Upper lobe of right lung (tissue), 1 donor: ENCODE results near the gene KCNG4. TPM values are rescaled to one million over a fixed set of nuclear protein-coding genes. Genes with fewer than 3 reads are reported as not detected.
"Not testable (repeated sequence)": the region's sequence is repeated elsewhere in the genome, so short reads cannot be mapped to it uniquely, and the experiment has no call there.

Experiments
- ATAC-seq: fragments of 200-7000 bp; cut with Tn5 transposase; one replicate; pipeline ENCODE4 v1.9.1; 2020; ENCODE audit warnings: mild to moderate bottlenecking, moderate library complexity
- DNase-seq: peaks from one replicate; pipeline ENCODE4 v3.0.0-alpha.2; 2020
- H3K27ac ChIP-seq: fragments of 200-600 bp; one replicate; pipeline ENCODE4 v1.8.0; 2022
- H3K27me3 ChIP-seq: fragments of 200-600 bp; one replicate; pipeline ENCODE4 v1.8.0; 2022; ENCODE audit warnings: mild to moderate bottlenecking
- H3K36me3 ChIP-seq: fragments of 200-600 bp; one replicate; pipeline ENCODE4 v1.8.0; 2022
- H3K4me1 ChIP-seq: fragments of 200-600 bp; one replicate; pipeline ENCODE4 v1.8.0; 2022
- H3K4me3 ChIP-seq: fragments of 200-600 bp; one replicate; pipeline ENCODE4 v1.8.0; 2022; ENCODE audit warnings: mild to moderate bottlenecking
- H3K9me3 ChIP-seq: fragments of 200-600 bp; one replicate; pipeline ENCODE4 v1.8.0; 2022
- CTCF ChIP-seq: fragments of 200-600 bp; IDR thresholded peaks from one replicate; pipeline ENCODE4 v1.8.0; 2022; ENCODE audit warnings: antibody characterized with exemption
- intact Hi-C: fragments of 100-400 bp; cut with DNase I; formaldehyde crosslinking; loops from one replicate; pipeline ENCODE4 v1.11.0; 2022
- total RNA-seq: library from RNA; stranded (reverse); fragmentation: NEBNext Ultra II Directional; extraction: Animal tissue kit (Norgen Biotek cat#: 25700); gene quantifications from one replicate; pipeline ENCODE4 v1.2.1, GENCODE V29; 2021
- donor health status: DM: no; HTN: yes; CAD: no; lungs with severe emphysema.

The KCNG4 gene
- total RNA-seq, 1 donor from 2014 or later: not detected

DNA sequence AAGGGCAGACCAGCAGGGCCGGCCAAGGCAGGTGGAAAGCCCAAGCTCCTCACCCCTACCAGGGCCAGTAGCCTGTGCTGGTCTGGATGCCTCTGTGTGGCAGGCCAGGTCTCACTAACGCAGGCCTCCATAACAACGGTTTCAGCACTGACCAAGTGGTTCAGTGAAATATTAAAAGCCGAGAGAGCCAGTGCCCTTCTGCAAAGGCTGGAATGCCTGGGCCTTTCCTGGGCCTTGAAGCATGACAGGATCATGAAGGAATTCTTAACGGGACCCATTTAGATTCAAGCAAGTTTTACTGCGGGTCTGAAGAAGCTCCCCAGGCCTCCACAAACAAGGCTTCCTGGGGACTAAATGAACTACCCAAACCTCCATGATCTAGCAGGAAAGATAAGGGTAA lies 32.6 kb downstream of the KCNG4 start:
- Histone ChIP-seq H3K9me3 (no peaks in the 10 kb centered on the region), H3K4me1 (no peaks in the 10 kb centered on the region), H3K27me3 (no peaks in the 10 kb centered on the region), H3K27ac (no peak overlapping the region), H3K36me3 (no peaks in the 10 kb centered on the region), H3K4me3 (no peak overlapping the region)
- no peak for TF ChIP-seq CTCF
- intact Hi-C loops: no loop called here
- ATAC-seq (no peak), DNase-seq (no peak)

DNA sequence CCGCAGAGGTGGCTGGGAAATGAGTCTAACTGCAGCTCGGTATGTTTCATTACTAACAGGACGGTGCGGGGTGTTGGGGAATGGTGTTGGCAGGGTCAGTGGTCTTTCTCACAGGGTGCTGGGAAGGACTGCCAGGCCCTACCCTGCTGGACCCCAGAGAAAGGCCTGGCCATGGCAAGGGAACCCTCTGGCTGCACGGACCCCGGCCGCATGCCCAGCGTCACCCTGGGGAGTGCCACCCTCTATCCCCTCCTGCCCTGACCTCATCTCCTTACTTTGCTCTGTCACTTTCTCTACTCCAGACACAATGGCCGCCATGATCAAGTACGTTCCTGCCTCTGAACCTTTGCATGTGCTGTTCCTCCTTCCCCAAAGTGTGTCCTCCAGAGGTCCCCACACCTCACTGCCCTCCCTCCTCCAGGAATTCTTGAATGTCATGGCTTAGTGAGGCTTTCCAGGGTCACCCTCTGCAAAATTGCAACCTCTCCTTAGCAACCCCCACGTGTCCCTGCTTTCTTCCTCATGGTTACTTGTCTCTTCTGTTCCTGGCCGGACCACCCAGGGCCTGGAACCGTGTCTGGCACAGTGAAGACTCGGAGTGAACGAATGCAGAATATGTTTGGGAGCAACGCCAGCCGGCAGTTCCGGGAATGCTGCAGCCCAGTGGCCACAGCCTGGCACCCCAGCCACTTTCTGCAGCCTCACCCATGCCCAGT lies 33.7 kb downstream of the KCNG4 start:
- Histone ChIP-seq H3K9me3 (no peaks in the 10 kb centered on the region), H3K4me1 (no peaks in the 10 kb centered on the region), H3K4me3 (no peak overlapping the region), H3K27ac (no peak overlapping the region), H3K36me3 (no peaks in the 10 kb centered on the region), H3K27me3 (no peaks in the 10 kb centered on the region)
- TF ChIP-seq CTCF: no peak
- intact Hi-C loops: no loop called here
- ATAC-seq (peak; percentile 49), DNase-seq (no peak)

GRCh38 chr16:84205123-84205522 lies 34.7 kb downstream of the KCNG4 start:
- DNase-seq, H3K36me3 ChIP-seq, ATAC-seq, H3K27ac ChIP-seq, H3K4me1 ChIP-seq, H3K4me3 ChIP-seq, intact Hi-C loops, H3K9me3 ChIP-seq, H3K27me3 ChIP-seq: not testable (repeated sequence)

GRCh38 chr16:84204551-84204950 lies 35.3 kb downstream of the KCNG4 start:
- H3K4me1 ChIP-seq, ATAC-seq, H3K9me3 ChIP-seq, DNase-seq, H3K27ac ChIP-seq, H3K4me3 ChIP-seq, intact Hi-C loops, H3K27me3 ChIP-seq, H3K36me3 ChIP-seq: not testable (repeated sequence)

- H3K27me3 ChIP-seq: no peaks in the 10 kb centered on the region
- DNase-seq (peak; percentile 71), ATAC-seq (peak; percentile 83)
- H3K9me3 ChIP-seq: no peaks in the 10 kb centered on the region
- H3K4me1 ChIP-seq: no peaks in the 10 kb centered on the region
- intact Hi-C loops: no loop called here
- TF ChIP-seq CTCF: no peak
- no peak overlapping the region for H3K4me3 ChIP-seq
- no peaks in the 10 kb centered on the region for H3K36me3 ChIP-seq
- H3K27ac ChIP-seq: no peak overlapping the region
Measured at GRCh38 chr16:84199861-84200260, 40.0 kb downstream of the KCNG4 start.

DNA sequence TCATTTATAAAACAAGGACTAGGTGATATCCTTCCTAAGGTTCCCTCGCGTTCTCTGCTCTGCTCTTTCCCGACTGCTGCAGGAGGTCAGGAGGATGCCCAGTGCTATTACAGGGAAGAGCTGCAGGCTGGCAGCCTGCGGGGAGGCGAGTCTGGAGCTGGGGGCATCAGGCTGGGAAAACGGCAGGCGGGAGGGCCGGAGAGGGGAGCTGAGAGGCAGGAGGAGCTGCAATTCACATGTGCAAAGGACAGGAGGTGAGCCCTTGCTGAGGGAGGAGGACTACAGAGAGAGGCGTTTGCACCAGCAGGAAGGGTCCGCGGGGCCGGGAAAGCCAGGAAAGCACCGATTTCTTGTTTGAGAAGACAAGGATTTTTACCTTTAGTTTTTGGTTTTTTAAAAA lies 40.7 kb downstream of the KCNG4 start:
- H3K9me3 ChIP-seq: no peaks in the 10 kb centered on the region
- no peak overlapping the region for H3K4me3 ChIP-seq
- no peak for TF ChIP-seq CTCF
- DNase-seq (no peak), ATAC-seq (no peak)
- no peaks in the 10 kb centered on the region for H3K4me1 ChIP-seq
- H3K36me3 ChIP-seq: no peaks in the 10 kb centered on the region
- H3K27me3 ChIP-seq: no peaks in the 10 kb centered on the region
- H3K27ac ChIP-seq: no peak overlapping the region
- intact Hi-C loops: no loop called here

GRCh38 chr16:84198401-84198800 lies 41.4 kb downstream of the KCNG4 start:
- TF ChIP-seq CTCF: no peak
- H3K36me3 ChIP-seq: no peaks in the 10 kb centered on the region
- no peak for DNase-seq
- no peaks in the 10 kb centered on the region for H3K9me3 ChIP-seq
- no peak overlapping the region for H3K27ac ChIP-seq
- intact Hi-C loops: no loop called here
- no peaks in the 10 kb centered on the region for H3K4me1 ChIP-seq
- no peak for ATAC-seq
- H3K4me3 ChIP-seq: no peak overlapping the region
- H3K27me3 ChIP-seq: no peaks in the 10 kb centered on the region
